Testis (tissue), 3 donors: ENCODE results near the gene DNAH6. TPM values are rescaled to one million over a fixed set of nuclear protein-coding genes. Genes with fewer than 3 reads are reported as not detected.

Source experiments
- DNase-seq: peaks from one replicate; pipeline ENCODE4 v3.0.0-alpha.2; 2019
- H3K27ac ChIP-seq, 2 donors: fragments of 200-600 bp; sonication (generic); one replicate each; pipeline ENCODE4 v1.5.1; 2019
- H3K27me3 ChIP-seq: fragments of 200-600 bp; sonication (generic); one replicate; pipeline ENCODE4 v1.5.1; 2019
- H3K36me3 ChIP-seq: fragments of 200-600 bp; sonication (generic); one replicate; pipeline ENCODE4 v1.5.1; 2017; ENCODE audit warnings: low read depth; ENCODE audit errors: missing control alignments
- H3K4me1 ChIP-seq: fragments of 200-600 bp; sonication (generic); one replicate; pipeline ENCODE4 v1.5.1; 2019
- H3K4me3 ChIP-seq, 2 donors: fragments of 200-600 bp; sonication (generic); one replicate each; pipeline ENCODE4 v1.5.1; 2017 to 2019
- H3K9me3 ChIP-seq: fragments of 200-600 bp; sonication (generic); one replicate; pipeline ENCODE4 v1.5.1; 2017
- POLR2A ChIP-seq: fragments of 450-650 bp; IDR thresholded peaks from one replicate; pipeline ENCODE4 v1.6.1; 2017; ENCODE audit warnings: antibody characterized with exemption, mild to moderate bottlenecking, moderate library complexity
- WGBS, 2 donors: methylation state at CpG; one replicate each; pipeline ENCODE4 v1.1.5; 2018; 5-methylcytosine and 5-hydroxymethylcytosine counted together
- intact Hi-C: fragments of 100-400 bp; cut with DNase I; formaldehyde crosslinking; loops from one replicate; pipeline ENCODE4 v1.15.1; 2023; ENCODE audit warnings: low total_unique reads
- polyA plus RNA-seq: library from polyadenylated mRNA; stranded (reverse); fragments of 350-450 nt; fragmentation: Illumina TruSeq; extraction: RNeasy Lipid Tissue Mini Kit (QIAGEN cat#74804); gene quantifications from one replicate; pipeline ENCODE4 v1.2.3, GENCODE V29; 2014; ENCODE audit warnings: low read depth, low replicate concordance; ENCODE audit not compliant: insufficient read depth
- total RNA-seq, 2 donors: library from RNA; depleted of rRNA; stranded (reverse); fragments of >200 nt; gene quantifications; one replicate each; pipeline ENCODE4 v1.2.3, GENCODE V29; 2016
- TF ChIP-seq, protein P1 (sequence below), 3 experiments: fragments of 450-650 bp in 2 of 3; fragments of 200-600 bp in 1 of 3; sonication (generic) in 1 of 3; IDR thresholded peaks; one replicate each; pipeline ENCODE4 v1.5.1; 2016 to 2019; ENCODE audit warnings: antibody characterized with exemption in 3 of 3, mild to moderate bottlenecking in 2 of 3, moderate library complexity in 1 of 3

The DNAH6 gene
- total and polyA plus RNA-seq, 3 donors from 2014 or later: 7.1 to 18.4 (median 11.8) TPM

DNA sequence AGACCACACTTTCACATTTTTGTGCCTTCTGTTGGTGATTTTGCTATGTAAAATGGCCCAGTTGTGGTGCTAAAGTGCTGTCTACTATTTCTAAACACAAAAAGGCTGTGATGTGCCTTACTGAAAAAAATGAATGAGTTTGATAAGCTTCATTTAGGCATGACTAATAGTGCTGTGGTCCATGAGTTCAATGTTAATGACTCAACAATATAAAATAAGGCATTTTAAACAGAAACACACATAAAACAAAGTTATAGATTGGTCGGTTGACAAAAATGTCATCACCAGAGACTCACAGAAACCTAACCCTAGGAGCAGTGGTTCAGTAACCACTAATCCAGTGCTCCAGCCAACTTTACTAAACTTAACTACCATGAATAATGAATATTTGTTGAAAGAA is 160.0 kb downstream of the DNAH6 start:
- TF ChIP-seq, protein P1, sequence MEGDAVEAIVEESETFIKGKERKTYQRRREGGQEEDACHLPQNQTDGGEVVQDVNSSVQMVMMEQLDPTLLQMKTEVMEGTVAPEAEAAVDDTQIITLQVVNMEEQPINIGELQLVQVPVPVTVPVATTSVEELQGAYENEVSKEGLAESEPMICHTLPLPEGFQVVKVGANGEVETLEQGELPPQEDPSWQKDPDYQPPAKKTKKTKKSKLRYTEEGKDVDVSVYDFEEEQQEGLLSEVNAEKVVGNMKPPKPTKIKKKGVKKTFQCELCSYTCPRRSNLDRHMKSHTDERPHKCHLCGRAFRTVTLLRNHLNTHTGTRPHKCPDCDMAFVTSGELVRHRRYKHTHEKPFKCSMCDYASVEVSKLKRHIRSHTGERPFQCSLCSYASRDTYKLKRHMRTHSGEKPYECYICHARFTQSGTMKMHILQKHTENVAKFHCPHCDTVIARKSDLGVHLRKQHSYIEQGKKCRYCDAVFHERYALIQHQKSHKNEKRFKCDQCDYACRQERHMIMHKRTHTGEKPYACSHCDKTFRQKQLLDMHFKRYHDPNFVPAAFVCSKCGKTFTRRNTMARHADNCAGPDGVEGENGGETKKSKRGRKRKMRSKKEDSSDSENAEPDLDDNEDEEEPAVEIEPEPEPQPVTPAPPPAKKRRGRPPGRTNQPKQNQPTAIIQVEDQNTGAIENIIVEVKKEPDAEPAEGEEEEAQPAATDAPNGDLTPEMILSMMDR (IDR thresholded peaks at IDR 0.05): no peak
- TF ChIP-seq POLR2A: no peak
- Histone ChIP-seq H3K27me3 (no peaks in the 10 kb centered on the region), H3K4me3 (no peak overlapping the region), H3K36me3 (no peaks in the 10 kb centered on the region), H3K4me1 (no peaks in the 10 kb centered on the region), H3K9me3 (no peaks in the 10 kb centered on the region), H3K27ac (no peak overlapping the region)
- intact Hi-C loops: no loop called here
- no peak for DNase-seq
- WGBS, 2 donors: 71 to 95% methylated on average over 1 of the region's 1 CpG

DNA sequence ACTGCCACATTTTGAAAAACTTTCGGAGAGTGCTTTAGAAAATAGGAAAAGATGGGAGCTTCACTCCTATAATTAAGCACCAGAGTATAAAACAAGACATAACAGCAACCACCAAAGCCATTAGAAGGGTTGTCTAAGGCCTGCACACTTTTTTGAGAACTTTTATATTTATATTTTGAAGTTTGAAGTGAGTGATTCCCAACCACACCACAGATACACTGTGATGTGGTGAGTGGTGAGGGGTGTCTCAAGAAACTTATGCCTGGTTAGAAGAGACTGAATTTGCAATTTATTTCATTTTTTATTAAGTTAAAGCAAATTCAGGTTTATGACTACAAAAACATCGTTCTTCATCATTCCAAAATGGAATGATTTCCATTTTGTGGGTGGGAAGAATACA is 161.9 kb downstream of the DNAH6 start:
- WGBS, 2 donors: 90 to 91% methylated on average over 2 of the region's 2 CpGs
- no peak overlapping the region for H3K4me3 ChIP-seq
- no peaks in the 10 kb centered on the region for H3K9me3 ChIP-seq
- TF ChIP-seq, protein P1 (IDR thresholded peaks at IDR 0.05): no peak
- TF ChIP-seq POLR2A: no peak
- H3K27me3 ChIP-seq: no peaks in the 10 kb centered on the region
- H3K27ac ChIP-seq: no peak overlapping the region
- no peaks in the 10 kb centered on the region for H3K36me3 ChIP-seq
- intact Hi-C loops: no loop called here
- no peaks in the 10 kb centered on the region for H3K4me1 ChIP-seq
- DNase-seq: no peak

DNA sequence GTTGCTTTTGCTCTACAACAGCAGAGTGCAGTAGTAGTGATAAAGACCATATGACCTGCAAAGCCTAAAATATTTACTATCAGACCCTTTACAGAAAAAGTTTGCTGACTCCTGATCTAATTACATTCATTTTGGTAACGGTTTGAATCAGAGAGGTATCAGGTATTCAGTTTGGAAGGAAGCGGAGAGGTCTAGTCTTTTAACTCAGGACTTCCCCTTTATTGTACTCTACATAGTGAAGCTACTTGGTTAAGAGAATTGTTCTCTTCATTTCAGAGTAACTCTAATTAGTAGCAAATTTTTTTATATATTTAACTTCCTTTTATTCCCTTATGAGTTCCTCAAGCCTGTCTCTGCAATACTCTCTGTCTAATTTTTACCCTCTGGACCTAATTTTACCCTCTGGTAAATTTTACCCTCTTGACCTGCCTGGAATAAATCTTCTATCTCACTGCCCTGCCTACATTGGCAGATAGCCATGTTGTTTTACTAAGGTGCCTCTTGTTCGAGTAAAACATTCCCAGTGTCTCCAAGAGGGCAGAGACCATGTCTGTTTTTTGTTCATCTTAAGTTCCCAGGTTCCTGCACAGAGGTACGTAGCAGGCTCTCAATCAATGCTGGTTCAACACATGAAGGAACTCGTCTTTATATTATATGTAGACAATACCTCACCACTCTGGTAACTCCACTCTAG is 170.6 kb downstream of the DNAH6 start:
- no peaks in the 10 kb centered on the region for H3K4me1 ChIP-seq
- no peaks in the 10 kb centered on the region for H3K36me3 ChIP-seq
- WGBS, 2 donors: 65 to 66% methylated on average over 5 of the region's 5 CpGs
- DNase-seq: no peak
- no peaks in the 10 kb centered on the region for H3K27me3 ChIP-seq
- no peak overlapping the region for H3K4me3 ChIP-seq
- no peak overlapping the region for H3K27ac ChIP-seq
- TF ChIP-seq, protein P1 (IDR thresholded peaks at IDR 0.05): no peak
- no peak for TF ChIP-seq POLR2A
- intact Hi-C loops: no loop called here
- H3K9me3 ChIP-seq: no peaks in the 10 kb centered on the region

DNA sequence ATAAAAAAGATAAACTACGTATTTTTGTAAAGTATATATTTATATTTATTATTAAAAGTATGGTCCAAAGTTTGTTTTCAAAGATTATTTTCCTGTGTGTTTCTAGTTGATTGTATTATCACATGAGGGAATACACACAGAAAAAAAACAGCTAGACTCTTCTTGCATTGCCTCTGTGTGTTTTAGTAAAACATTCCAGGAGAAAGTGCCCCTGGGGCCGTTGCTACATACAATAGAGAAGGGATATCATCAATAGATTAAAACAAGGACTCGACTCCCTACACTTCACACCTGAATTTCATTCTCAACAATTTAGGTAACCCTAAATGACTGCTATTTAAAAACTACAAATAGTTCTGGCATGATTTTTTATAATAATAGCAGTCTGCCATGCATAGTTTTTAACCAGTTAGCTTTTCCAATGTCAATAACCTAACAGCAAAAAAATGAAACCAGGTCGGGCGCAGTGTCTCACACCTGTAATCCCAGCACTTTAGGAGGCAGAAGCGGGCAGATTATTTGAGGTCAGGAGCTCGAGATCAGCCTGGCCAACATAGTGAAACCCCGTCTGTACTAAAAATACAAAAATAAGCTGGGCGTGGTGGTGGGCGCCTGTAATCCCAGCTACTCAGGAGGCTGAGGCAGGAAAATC is 171.3 kb downstream of the DNAH6 start:
- H3K9me3 ChIP-seq: no peaks in the 10 kb centered on the region
- H3K36me3 ChIP-seq: no peaks in the 10 kb centered on the region
- intact Hi-C loops: no loop called here
- TF ChIP-seq, protein P1 (IDR thresholded peaks at IDR 0.05): no peak
- no peak for TF ChIP-seq POLR2A
- no peak for DNase-seq
- 87 to 89% methylated on average over 10 of the region's 10 CpGs for WGBS, 2 donors
- no peaks in the 10 kb centered on the region for H3K4me1 ChIP-seq
- H3K27me3 ChIP-seq: no peaks in the 10 kb centered on the region
- no peak overlapping the region for H3K27ac ChIP-seq
- H3K4me3 ChIP-seq: no peak overlapping the region
